ENCODE results near the gene TLK1. TPM values are rescaled to one million over a fixed set of nuclear protein-coding genes. Genes with fewer than 3 reads are reported as not detected.

The TLK1 gene
- total RNA-seq, 2 donors from 2014 or later, result 50.5 to 95.8 TPM

DNA sequence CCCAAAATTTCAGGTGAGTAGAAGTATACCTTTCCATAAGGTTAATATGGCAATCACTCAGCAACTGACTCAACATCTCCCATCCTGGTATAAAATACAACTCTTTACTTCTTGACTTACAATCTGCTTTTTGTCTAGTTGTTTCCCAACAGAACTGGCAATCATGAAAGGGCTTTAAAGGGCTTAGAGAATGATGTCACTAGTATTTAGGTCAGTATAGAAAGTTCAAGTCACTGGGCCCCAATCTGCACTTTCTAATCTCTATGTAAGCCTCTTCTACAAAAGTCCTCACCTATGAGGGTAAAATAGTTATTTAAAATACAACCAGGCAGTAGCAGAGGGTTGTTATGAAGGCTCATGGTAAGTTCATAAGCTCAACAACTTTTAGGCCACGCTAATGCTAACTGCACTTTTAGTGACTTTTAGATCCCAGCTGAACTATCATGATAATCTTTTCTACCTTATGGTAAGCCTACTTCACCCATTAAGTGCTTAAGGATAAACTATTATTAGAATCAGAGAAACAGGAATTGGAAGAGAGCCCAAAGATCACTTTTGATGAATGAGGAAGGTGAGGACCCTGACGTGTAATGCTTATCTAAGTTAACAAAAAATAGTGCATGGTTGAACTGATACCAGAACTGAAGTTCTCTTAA is 152.0 kb downstream of the TLK1 start:
- H3K36me3 ChIP-seq, result no peaks in the 10 kb centered on the region
- 79% methylated on average over 2 of the region's 2 CpGs for WGBS
- TF ChIP-seq POLR2AphosphoS5 (IDR thresholded peaks at IDR 0.05), result no peak
- TF ChIP-seq, protein P1, sequence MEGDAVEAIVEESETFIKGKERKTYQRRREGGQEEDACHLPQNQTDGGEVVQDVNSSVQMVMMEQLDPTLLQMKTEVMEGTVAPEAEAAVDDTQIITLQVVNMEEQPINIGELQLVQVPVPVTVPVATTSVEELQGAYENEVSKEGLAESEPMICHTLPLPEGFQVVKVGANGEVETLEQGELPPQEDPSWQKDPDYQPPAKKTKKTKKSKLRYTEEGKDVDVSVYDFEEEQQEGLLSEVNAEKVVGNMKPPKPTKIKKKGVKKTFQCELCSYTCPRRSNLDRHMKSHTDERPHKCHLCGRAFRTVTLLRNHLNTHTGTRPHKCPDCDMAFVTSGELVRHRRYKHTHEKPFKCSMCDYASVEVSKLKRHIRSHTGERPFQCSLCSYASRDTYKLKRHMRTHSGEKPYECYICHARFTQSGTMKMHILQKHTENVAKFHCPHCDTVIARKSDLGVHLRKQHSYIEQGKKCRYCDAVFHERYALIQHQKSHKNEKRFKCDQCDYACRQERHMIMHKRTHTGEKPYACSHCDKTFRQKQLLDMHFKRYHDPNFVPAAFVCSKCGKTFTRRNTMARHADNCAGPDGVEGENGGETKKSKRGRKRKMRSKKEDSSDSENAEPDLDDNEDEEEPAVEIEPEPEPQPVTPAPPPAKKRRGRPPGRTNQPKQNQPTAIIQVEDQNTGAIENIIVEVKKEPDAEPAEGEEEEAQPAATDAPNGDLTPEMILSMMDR (IDR thresholded peaks at IDR 0.05), result no peak
- no peak for TF ChIP-seq POLR2A (IDR thresholded peaks at IDR 0.05)

DNA sequence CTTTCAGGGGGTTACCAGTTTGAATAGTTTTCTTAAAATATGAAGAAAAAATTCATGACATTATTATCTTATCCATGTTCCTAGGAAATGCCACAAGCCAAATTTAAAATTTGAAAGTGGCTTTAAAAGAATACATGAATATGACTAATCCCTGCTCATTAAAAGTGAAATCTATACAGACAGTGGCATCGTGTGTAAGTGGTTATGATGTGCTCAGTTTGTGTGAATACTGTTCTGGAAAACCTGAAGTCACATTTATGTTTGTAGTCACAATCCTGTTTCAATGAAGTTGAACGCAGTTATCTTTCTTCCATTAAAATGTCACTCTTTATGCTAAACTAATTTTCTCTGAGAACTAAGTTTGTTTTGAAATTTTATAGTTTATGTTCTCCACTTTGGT is 155.9 kb downstream of the TLK1 start:
- Histone ChIP-seq H3K9me3 (no peaks in the 10 kb centered on the region), H3K4me3 (no peak overlapping the region), H3K4me1 (replicated peaks) (no peaks in the 10 kb centered on the region), H3K27me3 (replicated peaks; ENCODE audit: insufficient read depth) (no peaks in the 10 kb centered on the region), H3K27ac (no peak overlapping the region), H3K36me3 (no peaks in the 10 kb centered on the region)
- 54% methylated on average over 2 of the region's 2 CpGs for WGBS
- TF ChIP-seq, protein P1 (IDR thresholded peaks at IDR 0.05), result no peak
- TF ChIP-seq POLR2AphosphoS5 (IDR thresholded peaks at IDR 0.05) (no peak), POLR2A (IDR thresholded peaks at IDR 0.05) (no peak)
- DNase-seq (ENCODE audit: low spot score), result no peak
- intact Hi-C loops (cut with DNase I), result no loop called here

More for the DNA sequence above, 152.0 kb downstream of the TLK1 start:
- intact Hi-C loops (cut with DNase I), result no loop called here
- no peak for DNase-seq (ENCODE audit: low spot score)
- Histone ChIP-seq H3K9me3 (no peaks in the 10 kb centered on the region), H3K4me1 (replicated peaks) (no peaks in the 10 kb centered on the region), H3K27me3 (replicated peaks; ENCODE audit: insufficient read depth) (no peaks in the 10 kb centered on the region), H3K27ac (no peak overlapping the region), H3K4me3 (no peak overlapping the region)

DNA sequence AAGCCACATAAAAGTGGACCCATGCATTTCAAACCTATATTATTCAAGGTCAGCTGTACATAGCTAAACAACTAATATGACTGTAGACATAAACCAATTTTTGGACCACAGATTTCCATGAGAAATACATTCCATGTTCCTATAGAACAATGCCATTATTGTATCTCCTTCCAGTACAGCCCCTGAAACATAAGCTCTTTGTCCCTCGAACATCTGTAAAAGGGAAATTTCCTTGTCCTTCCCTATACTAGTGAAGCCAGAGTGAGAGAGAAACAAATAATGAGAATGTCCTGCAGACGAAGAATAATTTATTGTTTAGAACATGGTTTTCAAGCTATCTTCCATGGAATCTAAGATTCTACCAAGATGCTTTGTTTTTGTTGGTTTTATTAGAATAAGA is 156.3 kb downstream of the TLK1 start:
- H3K9me3 ChIP-seq, result no peaks in the 10 kb centered on the region
- no peak overlapping the region for H3K27ac ChIP-seq
- WGBS, result 54% methylated on average over 2 of the region's 2 CpGs
- H3K36me3 ChIP-seq, result no peaks in the 10 kb centered on the region
- TF ChIP-seq POLR2AphosphoS5 (IDR thresholded peaks at IDR 0.05) (no peak), POLR2A (IDR thresholded peaks at IDR 0.05) (no peak)
- TF ChIP-seq, protein P1 (IDR thresholded peaks at IDR 0.05), result no peak
- H3K4me1 ChIP-seq (replicated peaks), result no peaks in the 10 kb centered on the region
- intact Hi-C loops (cut with DNase I), result no loop called here
- no peaks in the 10 kb centered on the region for H3K27me3 ChIP-seq (replicated peaks; ENCODE audit: insufficient read depth)
- H3K4me3 ChIP-seq, result no peak overlapping the region
- no peak for DNase-seq (ENCODE audit: low spot score)

DNA sequence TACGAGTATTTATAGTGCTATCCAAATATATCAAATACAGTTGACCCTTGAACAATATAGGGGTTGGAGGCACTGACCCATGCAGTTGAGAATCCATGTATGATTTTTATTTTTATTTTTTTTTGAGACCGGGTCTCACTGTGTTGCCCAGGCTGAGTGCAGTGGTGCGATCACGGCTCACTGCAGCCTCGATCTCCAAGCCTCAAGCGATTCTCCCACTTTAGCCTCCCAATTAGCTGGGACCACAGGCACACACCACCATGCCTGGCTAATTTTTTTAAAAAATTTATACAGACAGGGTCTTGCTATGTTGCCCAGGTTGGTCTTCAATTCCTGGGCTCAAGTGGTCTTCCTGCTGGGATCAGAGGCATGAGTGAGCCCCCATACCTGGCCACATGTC is 161.0 kb downstream of the TLK1 start:
- TF ChIP-seq, protein P1 (IDR thresholded peaks at IDR 0.05), result no peak
- TF ChIP-seq POLR2A (IDR thresholded peaks at IDR 0.05), result no peak
- no peak for TF ChIP-seq POLR2AphosphoS5 (IDR thresholded peaks at IDR 0.05)
- H3K4me1 ChIP-seq (replicated peaks), result no peaks in the 10 kb centered on the region
- no peaks in the 10 kb centered on the region for H3K9me3 ChIP-seq
- no peaks in the 10 kb centered on the region for H3K36me3 ChIP-seq
- H3K27ac ChIP-seq, result no peak overlapping the region
- no peak for DNase-seq (ENCODE audit: low spot score)
- H3K27me3 ChIP-seq (replicated peaks; ENCODE audit: insufficient read depth), result no peaks in the 10 kb centered on the region
- H3K4me3 ChIP-seq, result no peak overlapping the region
- intact Hi-C loops (cut with DNase I), result no loop called here
- WGBS, result 88% methylated on average over 6 of the region's 6 CpGs

DNA sequence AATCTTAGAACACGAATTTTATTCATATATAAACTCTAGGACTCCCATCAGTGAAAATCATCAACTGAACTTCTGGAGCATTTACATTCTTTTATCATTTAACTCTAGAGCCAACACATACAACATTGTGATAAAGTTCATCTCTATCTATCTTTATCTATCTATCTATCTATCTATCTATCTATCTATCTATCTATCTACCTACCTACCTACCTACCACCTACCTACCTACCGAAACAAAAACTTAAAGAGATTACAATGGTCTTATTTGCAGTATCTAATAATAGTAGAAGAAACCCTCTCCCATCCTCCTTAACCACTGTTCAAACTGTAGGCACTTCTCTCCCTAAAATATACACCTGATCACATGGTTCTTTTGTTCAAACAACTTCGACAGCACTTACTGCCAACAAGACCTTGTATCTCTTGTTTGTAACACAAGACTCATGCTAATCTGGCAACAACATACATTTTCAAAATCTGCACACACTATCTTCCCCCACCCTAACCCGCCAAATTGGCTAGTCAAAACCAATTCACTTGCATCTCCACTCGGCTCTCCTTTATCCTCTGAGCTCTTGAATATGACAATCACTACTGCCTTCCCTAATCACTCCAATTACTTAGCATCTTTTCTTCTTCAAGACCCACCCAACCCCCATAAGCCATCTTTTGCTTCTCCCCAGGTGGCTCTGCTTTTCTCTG is 162.6 kb downstream of the TLK1 start:
- H3K36me3 ChIP-seq, result no peaks in the 10 kb centered on the region
- WGBS, result 71% methylated on average over 5 of the region's 5 CpGs

More for the DNA sequence above, 162.6 kb downstream of the TLK1 start:
- TF ChIP-seq POLR2AphosphoS5 (IDR thresholded peaks at IDR 0.05), result peak; percentile 5
- no peak for TF ChIP-seq POLR2A (IDR thresholded peaks at IDR 0.05)
- Histone ChIP-seq H3K4me3 (no peak overlapping the region), H3K4me1 (replicated peaks) (no peaks in the 10 kb centered on the region), H3K9me3 (no peaks in the 10 kb centered on the region), H3K27ac (no peak overlapping the region), H3K27me3 (replicated peaks; ENCODE audit: insufficient read depth) (no peaks in the 10 kb centered on the region)
- intact Hi-C loops (cut with DNase I), result no loop called here
- no peak for DNase-seq (ENCODE audit: low spot score)
